ENCODE measurements around the gene CDH11. TPM values are rescaled to one million over a fixed set of nuclear protein-coding genes. Genes with fewer than 3 reads are reported as not detected.

Gene CDH11
- total and polyA plus RNA-seq, 2 of the 4 experiments (the other 2 are of a cell fraction): 266 to 601 TPM

DNA sequence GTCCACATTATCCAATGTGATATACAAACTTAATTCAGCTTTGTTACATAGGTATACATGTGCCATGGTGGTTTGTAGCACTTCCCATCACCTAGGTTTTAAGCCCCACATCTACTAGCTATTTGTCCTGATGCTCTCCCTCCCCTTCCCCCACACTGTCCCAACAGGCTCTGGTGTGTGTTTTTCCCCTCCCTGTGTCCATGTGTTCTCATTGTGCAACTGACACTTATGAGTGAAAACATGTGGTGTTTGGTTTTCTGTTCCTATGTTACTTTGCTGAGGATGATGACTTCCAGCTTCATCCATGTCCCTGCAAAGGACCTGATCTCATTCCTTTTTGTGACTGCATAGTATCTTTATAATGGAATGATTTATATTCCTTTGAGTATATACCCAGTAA, 196.7 kb downstream of the CDH11 start:
- no peak overlapping the region for H3K27ac ChIP-seq (ENCODE audit: insufficient read depth, low read length)
- BruUV-seq (replicated peaks): no TSS peak
- H2BK20ac ChIP-seq (ENCODE audit: low read depth, low read length): no peak overlapping the region
- H2AK9ac ChIP-seq (replicated peaks; ENCODE audit: low read depth, low read length, poor library complexity): no peak overlapping the region
- no peaks in the 10 kb centered on the region for H4K20me1 ChIP-seq (ENCODE audit: insufficient read depth, low read length)
- H3K23ac ChIP-seq (ENCODE audit: low read depth, low read length): no peak overlapping the region
- H3K4me3 ChIP-seq (ENCODE audit: insufficient read depth, low read depth, low read length): no peak overlapping the region
- H4K91ac ChIP-seq (ENCODE audit: insufficient read depth, low read depth, low read length): no peak overlapping the region
- H3K4ac ChIP-seq (ENCODE audit: low read depth, low read length): no peak overlapping the region
- no peaks in the 10 kb centered on the region for H3K9me1 ChIP-seq (ENCODE audit: insufficient read depth, low read length)
- in situ Hi-C loops (cut with MboI; ENCODE audit: low sequenced_read_pairs) (no loop called here), intact Hi-C loops (cut with micrococcal nuclease) (no loop called here), dilution Hi-C loops (cut with HindIII; ENCODE audit: low sequenced_read_pairs, unreplicated experiment) (no loop called here)
- no peak overlapping the region for H2BK120ac ChIP-seq (ENCODE audit: low read depth, low read length)
- ChIA-PET POLR2A (ENCODE audit: unreplicated experiment) (no interaction called here), CTCF (interaction anchor here (0.6 kb wide), 1 partner anchor 24 kb away, joined by 3 read pairs; no protein-coding TSS in a partner anchor)
- DNase-seq (no peak), ATAC-seq (ENCODE audit: low read depth) (no peak)
- no peak overlapping the region for H3K14ac ChIP-seq (replicated peaks; ENCODE audit: low read depth, low read length)
- H3K27me3 ChIP-seq (ENCODE audit: control insufficient read depth, insufficient read depth, low read length): 0 out of 2 replicates have a peak, but pooled peaks cover 2% of the 10 kb centered on the region
- no peak overlapping the region for H2AFZ ChIP-seq (replicated peaks; ENCODE audit: low read length, poor library complexity)
- no peaks in the 10 kb centered on the region; the same call in 1 of the 2 replicates for H3K9me3 ChIP-seq (ENCODE audit: control insufficient read depth, insufficient read depth, low read length)
- no peaks in the 10 kb centered on the region for H3K79me1 ChIP-seq (ENCODE audit: low read depth in 1 of 2, low read length in 2 of 2)
- no peak overlapping the region for H4K8ac ChIP-seq (ENCODE audit: low read depth in 2 of 2, low read length in 2 of 2)
- H4K5ac ChIP-seq (ENCODE audit: low read depth, low read length): no peak overlapping the region
- H3K4me1 ChIP-seq (ENCODE audit: control insufficient read depth, insufficient read depth, low read length): no peaks in the 10 kb centered on the region
- H3K9ac ChIP-seq (ENCODE audit: low read depth, low read length): no peak overlapping the region
- TF ChIP-seq MAFK (IDR thresholded peaks at IDR 0.05; ENCODE audit: low read depth, low read length) (no peak), RAD21 (IDR thresholded peaks at IDR 0.05; ENCODE audit: low read length) (no peak), RCOR1 (IDR thresholded peaks at IDR 0.05; ENCODE audit: insufficient replicate concordance, low read length) (no peak), POLR2A (IDR thresholded peaks at IDR 0.05; ENCODE audit: low read depth, low read length) (no peak), RFX5 (IDR thresholded peaks at IDR 0.05; ENCODE audit: low read depth, low read length) (no peak)
- TF ChIP-seq, protein P1, sequence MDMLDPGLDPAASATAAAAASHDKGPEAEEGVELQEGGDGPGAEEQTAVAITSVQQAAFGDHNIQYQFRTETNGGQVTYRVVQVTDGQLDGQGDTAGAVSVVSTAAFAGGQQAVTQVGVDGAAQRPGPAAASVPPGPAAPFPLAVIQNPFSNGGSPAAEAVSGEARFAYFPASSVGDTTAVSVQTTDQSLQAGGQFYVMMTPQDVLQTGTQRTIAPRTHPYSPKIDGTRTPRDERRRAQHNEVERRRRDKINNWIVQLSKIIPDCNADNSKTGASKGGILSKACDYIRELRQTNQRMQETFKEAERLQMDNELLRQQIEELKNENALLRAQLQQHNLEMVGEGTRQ (IDR thresholded peaks at IDR 0.05; ENCODE audit: low read depth, low read length): no peak
- TF ChIP-seq, protein P2, sequence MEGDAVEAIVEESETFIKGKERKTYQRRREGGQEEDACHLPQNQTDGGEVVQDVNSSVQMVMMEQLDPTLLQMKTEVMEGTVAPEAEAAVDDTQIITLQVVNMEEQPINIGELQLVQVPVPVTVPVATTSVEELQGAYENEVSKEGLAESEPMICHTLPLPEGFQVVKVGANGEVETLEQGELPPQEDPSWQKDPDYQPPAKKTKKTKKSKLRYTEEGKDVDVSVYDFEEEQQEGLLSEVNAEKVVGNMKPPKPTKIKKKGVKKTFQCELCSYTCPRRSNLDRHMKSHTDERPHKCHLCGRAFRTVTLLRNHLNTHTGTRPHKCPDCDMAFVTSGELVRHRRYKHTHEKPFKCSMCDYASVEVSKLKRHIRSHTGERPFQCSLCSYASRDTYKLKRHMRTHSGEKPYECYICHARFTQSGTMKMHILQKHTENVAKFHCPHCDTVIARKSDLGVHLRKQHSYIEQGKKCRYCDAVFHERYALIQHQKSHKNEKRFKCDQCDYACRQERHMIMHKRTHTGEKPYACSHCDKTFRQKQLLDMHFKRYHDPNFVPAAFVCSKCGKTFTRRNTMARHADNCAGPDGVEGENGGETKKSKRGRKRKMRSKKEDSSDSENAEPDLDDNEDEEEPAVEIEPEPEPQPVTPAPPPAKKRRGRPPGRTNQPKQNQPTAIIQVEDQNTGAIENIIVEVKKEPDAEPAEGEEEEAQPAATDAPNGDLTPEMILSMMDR (conservative IDR thresholded peaks at IDR 0.05; ENCODE audit: low read depth, low read length): no peak
- no peaks in the 10 kb centered on the region for H3K36me3 ChIP-seq (ENCODE audit: control insufficient read depth, insufficient read depth, low read length)
- no peak overlapping the region for H3K56ac ChIP-seq (ENCODE audit: extremely low read depth, insufficient read depth, low read length)
- no peak overlapping the region for H2BK5ac ChIP-seq (ENCODE audit: low read depth, low read length, poor library complexity, severe bottlenecking)
- H3K18ac ChIP-seq (ENCODE audit: low read depth, low read length): no peak overlapping the region
- H2BK15ac ChIP-seq (ENCODE audit: low read depth, low read length): no peak overlapping the region
- no peak overlapping the region for H2AK5ac ChIP-seq (ENCODE audit: low read depth, low read length)
- no peak overlapping the region for H3K4me2 ChIP-seq (ENCODE audit: low read depth, low read length)
